ENCODE results near the gene COX6B2. TPM values are rescaled to one million over a fixed set of nuclear protein-coding genes. Genes with fewer than 3 reads are reported as not detected.

The COX6B2 gene
- polyA plus RNA-seq, 4 donors, result 0.07 to 0.09 TPM; not detected in 2

DNA sequence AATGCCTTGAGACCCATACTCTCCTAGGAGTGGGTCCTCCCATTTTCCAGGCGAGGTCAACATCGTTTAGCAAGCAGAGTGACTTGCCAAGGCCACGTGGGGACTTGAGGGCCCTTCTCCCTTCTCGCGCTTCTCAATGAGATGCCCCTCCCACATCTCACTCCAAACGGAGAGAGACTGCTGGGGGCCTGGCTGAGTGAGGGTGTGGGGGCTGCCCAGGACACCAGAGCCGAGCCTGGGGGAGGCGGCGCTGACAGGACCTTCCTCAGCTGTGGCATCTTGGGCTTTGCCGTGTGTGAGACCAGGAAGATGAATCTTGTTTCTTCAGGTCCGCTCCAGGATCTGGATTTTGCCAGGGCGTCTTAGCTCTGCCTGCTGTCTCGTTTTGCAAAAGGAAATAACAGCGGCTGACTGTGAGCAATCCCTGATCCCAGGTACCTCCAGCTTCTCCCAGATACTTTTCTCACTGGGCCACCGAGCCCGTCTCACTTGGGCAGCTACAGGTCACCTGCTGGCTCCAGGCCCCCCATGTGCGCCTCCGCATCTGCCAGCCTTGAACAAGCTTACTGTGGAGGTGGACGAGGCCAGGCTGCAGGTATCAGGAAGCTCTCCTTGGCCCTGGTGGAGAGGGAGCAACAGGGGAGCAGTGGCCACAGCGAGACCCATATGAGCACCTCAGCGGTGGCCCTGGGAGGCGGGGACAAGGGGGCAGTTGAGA is 6.0 kb downstream of the COX6B2 start:
- no peak for DNase-seq
- H3K4me1 ChIP-seq (ENCODE audit: control insufficient read depth in 3 of 3, insufficient read depth in 2 of 3, low read depth in 1 of 3, low read length in 2 of 3), result peaks cover 0 to 12% (median 2%) of the 10 kb centered on the region in 3 donors
- WGBS, 3 donors, result 73 to 81% (median 80%) methylated on average over 22 of the region's 22 CpGs
- FAIRE-seq, result no peak
- no peak overlapping the region for H3K27ac ChIP-seq (ENCODE audit: low read depth in 1 of 3, low read length in 2 of 3)
- peaks cover 0 to 44% (median 5%) of the 10 kb centered on the region in 3 donors for H3K36me3 ChIP-seq (ENCODE audit: control insufficient read depth in 3 of 3, insufficient read depth in 2 of 3, low read depth in 1 of 3, low read length in 3 of 3)
- no peak overlapping the region for H3K4me3 ChIP-seq (ENCODE audit: low read depth in 1 of 3, low read length in 3 of 3)
- H3K27me3 ChIP-seq (ENCODE audit: control insufficient read depth in 3 of 3, insufficient read depth in 3 of 3, low read length in 3 of 3), result peaks cover 4 to 26% (median 24%) of the 10 kb centered on the region in 3 donors
- H3K9me3 ChIP-seq (ENCODE audit: control insufficient read depth in 2 of 2, insufficient read depth in 1 of 2, low read depth in 1 of 2, low read length in 1 of 2), result no peaks in the 10 kb centered on the region

DNA sequence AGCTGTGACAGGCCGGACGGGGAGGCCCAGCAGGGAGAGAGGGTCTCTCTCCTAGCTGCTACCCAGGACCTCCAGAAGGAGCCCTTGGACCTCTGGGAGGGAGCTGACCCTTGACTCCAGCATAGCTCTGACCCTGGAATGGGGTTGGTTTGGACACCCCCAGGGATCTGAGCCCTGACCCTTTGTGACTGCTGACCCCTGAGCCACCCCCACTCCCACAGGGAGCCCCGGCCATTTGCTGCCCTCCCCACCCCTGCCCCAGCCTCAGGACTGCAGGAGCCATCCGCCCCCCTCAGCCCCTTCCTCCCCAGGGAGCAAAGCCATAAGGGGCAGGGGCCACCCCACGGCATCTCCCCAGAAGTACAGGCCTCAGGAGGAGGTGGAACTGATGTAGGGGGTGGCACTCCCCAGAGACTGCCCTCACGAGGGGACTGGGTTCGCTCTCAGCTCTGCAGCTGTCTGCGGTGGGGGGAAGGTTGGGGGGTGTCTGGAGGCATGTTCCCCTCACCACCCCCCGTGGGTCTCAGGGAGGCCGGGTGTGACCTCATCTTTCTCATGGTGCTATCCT is 7.0 kb downstream of the COX6B2 start:
- Histone ChIP-seq H3K9me3 (ENCODE audit: control insufficient read depth in 2 of 2, insufficient read depth in 1 of 2, low read depth in 1 of 2, low read length in 1 of 2) (no peaks in the 10 kb centered on the region), H3K4me3 (ENCODE audit: low read depth in 1 of 3, low read length in 3 of 3) (no peak overlapping the region), H3K27ac (ENCODE audit: low read depth in 1 of 3, low read length in 2 of 3) (no peak overlapping the region), H3K4me1 (ENCODE audit: control insufficient read depth in 3 of 3, insufficient read depth in 2 of 3, low read depth in 1 of 3, low read length in 2 of 3) (peaks cover 0 to 4% (median 0%) of the 10 kb centered on the region in 3 donors), H3K36me3 (ENCODE audit: control insufficient read depth in 3 of 3, insufficient read depth in 2 of 3, low read depth in 1 of 3, low read length in 3 of 3) (peaks cover 0 to 54% (median 5%) of the 10 kb centered on the region in 3 donors), H3K27me3 (ENCODE audit: control insufficient read depth in 3 of 3, insufficient read depth in 3 of 3, low read length in 3 of 3) (peaks cover 4 to 16% (median 14%) of the 10 kb centered on the region in 3 donors)
- 80 to 90% (median 84%) methylated on average over 8 to 10 of the region's 10 CpGs for WGBS, 3 donors
- FAIRE-seq, result no peak
- no peak for DNase-seq

DNA sequence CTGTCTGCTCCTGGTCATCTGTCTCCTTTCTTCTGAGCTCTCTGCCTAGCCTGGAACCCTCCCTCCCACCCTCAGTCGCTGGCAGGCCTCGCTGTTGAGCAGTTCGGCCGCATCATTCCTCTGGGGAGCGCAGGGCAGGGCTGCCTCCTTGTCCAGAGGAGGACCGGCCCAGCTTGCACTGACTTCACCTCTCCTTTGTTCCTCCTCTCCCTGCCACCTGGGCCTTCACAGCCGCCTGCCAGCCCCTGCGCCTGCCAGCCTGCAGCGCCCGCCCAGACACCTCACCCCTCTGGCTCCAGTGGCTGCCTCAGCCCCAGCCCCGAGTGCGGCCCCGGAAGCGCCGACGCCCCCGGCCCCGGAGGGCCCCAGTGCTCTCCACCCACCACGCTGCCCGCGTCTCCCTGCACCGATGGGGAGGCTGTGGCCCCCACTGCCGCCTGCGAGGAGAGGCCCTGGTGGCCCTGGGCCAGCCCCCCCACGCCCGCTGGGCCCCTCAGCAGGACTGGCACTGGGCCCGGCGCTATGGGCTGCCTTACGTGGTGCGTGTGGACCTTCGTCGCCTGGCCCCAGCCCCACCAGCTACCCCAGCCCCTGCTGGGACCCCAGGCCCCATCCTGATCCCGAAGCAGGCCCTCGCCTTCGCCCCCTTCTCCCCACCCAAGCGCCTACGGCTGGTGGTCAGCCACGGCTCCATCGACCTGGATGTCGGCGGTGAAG is 7.6 kb downstream of the COX6B2 start:
- H3K27ac ChIP-seq (ENCODE audit: low read depth in 1 of 3, low read length in 2 of 3), result no peak overlapping the region
- peaks cover 0 to 10% (median 8%) of the 10 kb centered on the region in 3 donors for H3K27me3 ChIP-seq (ENCODE audit: control insufficient read depth in 3 of 3, insufficient read depth in 3 of 3, low read length in 3 of 3)
- WGBS, 3 donors, result 89 to 93% (median 89%) methylated on average over 31 to 41 of the region's 41 CpGs
- H3K9me3 ChIP-seq (ENCODE audit: control insufficient read depth in 2 of 2, insufficient read depth in 1 of 2, low read depth in 1 of 2, low read length in 1 of 2), result no peaks in the 10 kb centered on the region
- FAIRE-seq (no peak), DNase-seq (no peak)
- H3K4me1 ChIP-seq (ENCODE audit: control insufficient read depth in 3 of 3, insufficient read depth in 2 of 3, low read depth in 1 of 3, low read length in 2 of 3), result peaks cover 0 to under 1% (median 0%) of the 10 kb centered on the region in 3 donors
- no peak overlapping the region for H3K4me3 ChIP-seq (ENCODE audit: low read depth in 1 of 3, low read length in 3 of 3)
- peaks cover 0 to 60% (median 5%) of the 10 kb centered on the region in 3 donors for H3K36me3 ChIP-seq (ENCODE audit: control insufficient read depth in 3 of 3, insufficient read depth in 2 of 3, low read depth in 1 of 3, low read length in 3 of 3)

DNA sequence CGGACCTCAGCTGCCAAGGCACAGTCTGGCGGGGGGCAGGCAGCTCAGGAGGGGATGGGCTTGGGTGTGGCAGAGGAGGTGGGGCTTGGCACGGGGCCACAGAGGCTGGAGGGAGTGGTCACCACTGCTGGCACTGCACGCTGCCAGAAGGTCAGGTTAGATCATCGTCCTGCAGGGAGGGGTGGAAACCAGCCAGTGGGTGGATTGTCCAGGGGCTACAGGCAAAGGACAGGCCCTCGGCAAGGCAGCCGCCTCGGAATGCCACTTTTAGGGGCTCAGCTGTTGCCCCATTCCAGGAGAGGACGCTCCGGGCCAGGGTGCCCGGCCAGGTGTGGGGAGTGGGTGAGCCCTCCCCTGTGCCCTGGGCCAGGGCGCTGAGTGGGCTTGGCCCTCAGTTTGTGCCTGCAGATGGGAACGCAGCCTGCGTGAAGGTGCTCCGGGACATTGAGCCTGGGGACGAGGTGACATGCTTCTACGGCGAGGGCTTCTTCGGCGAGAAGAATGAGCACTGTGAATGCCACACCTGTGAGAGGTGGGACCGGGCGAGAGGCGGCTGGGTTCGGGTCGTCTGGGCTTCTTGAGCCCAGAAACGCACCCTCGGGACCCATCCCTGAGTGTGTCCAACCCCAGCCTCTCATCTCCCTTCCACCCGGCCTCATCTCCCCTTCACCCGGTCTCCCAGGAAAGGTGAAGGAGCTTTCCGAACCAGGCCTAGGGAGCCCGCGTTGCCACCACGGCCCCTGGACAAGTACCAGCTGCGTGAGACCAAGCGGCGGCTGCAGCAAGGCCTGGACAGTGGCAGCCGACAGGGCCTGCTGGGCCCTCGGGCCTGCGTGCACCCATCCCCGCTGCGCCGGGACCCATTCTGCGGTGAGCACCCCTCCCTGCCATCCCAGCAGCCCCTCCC is 8.4 kb downstream of the COX6B2 start:
- Histone ChIP-seq H3K9me3 (ENCODE audit: control insufficient read depth in 2 of 2, insufficient read depth in 1 of 2, low read depth in 1 of 2, low read length in 1 of 2) (no peaks in the 10 kb centered on the region), H3K4me3 (ENCODE audit: low read depth in 1 of 3, low read length in 3 of 3) (no peak overlapping the region), H3K4me1 (ENCODE audit: control insufficient read depth in 3 of 3, insufficient read depth in 2 of 3, low read depth in 1 of 3, low read length in 2 of 3) (peaks cover 0 to 7% (median 0%) of the 10 kb centered on the region in 3 donors), H3K36me3 (ENCODE audit: control insufficient read depth in 3 of 3, insufficient read depth in 2 of 3, low read depth in 1 of 3, low read length in 3 of 3) (peaks cover 0 to 65% (median 5%) of the 10 kb centered on the region in 3 donors), H3K27me3 (ENCODE audit: control insufficient read depth in 3 of 3, insufficient read depth in 3 of 3, low read length in 3 of 3) (peaks cover 0 to 4% (median 2%) of the 10 kb centered on the region in 3 donors), H3K27ac (ENCODE audit: low read depth in 1 of 3, low read length in 2 of 3) (no peak overlapping the region)
- 83 to 85% (median 84%) methylated on average over 41 to 43 of the region's 43 CpGs for WGBS, 3 donors
- DNase-seq (peak in 1 of 2 donors; percentile 42), FAIRE-seq (no peak)

DNA sequence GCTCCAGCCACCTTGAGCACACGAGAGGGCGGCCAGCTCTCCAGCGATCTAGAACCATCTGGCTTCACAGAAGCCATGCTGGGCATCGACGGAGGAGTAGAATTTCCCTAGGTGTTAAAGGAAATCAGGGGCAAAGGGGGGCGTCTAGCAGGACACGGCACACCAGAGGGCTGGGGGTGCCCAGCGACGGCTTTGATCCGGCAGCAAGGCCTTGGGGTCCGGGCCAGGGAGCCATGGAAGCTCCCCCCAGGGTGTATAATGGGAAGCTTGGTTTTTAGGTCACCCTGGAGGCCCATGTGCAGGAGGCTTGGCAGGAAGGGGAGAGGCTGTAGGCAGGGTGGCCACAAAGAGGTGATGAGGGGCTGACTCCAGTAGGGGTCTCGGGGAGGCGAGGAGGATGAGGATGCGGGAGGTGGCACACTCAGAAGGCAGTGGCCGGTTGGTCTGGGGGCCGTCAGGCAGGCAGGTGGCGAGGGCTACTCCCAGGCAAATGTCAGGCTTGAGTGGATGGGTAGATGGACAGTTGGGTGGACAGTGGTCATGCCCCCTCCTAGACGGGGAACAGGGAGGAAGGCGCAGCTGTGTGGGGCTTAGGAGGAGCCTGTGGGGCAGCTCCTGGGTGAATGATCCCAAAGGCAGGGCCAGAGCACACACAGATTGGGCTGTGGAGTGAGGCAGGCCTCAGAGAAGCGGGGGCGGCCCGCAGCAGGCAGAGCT is 9.3 kb downstream of the COX6B2 start:
- FAIRE-seq (no peak), DNase-seq (no peak)
- peaks cover 0 to 7% (median 4%) of the 10 kb centered on the region in 3 donors for H3K4me1 ChIP-seq (ENCODE audit: control insufficient read depth in 3 of 3, insufficient read depth in 2 of 3, low read depth in 1 of 3, low read length in 2 of 3)
- H3K9me3 ChIP-seq (ENCODE audit: control insufficient read depth in 2 of 2, insufficient read depth in 1 of 2, low read depth in 1 of 2, low read length in 1 of 2), result no peaks in the 10 kb centered on the region
- H3K27ac ChIP-seq (ENCODE audit: low read depth in 1 of 3, low read length in 2 of 3), result no peak overlapping the region
- peaks cover 0 to 65% (median 5%) of the 10 kb centered on the region in 3 donors for H3K36me3 ChIP-seq (ENCODE audit: control insufficient read depth in 3 of 3, insufficient read depth in 2 of 3, low read depth in 1 of 3, low read length in 3 of 3)
- no peak overlapping the region for H3K4me3 ChIP-seq (ENCODE audit: low read depth in 1 of 3, low read length in 3 of 3)
- WGBS, 3 donors, result 82 to 88% (median 87%) methylated on average over 22 of the region's 22 CpGs
- H3K27me3 ChIP-seq (ENCODE audit: control insufficient read depth in 3 of 3, insufficient read depth in 3 of 3, low read length in 3 of 3), result no peaks in the 10 kb centered on the region

DNA sequence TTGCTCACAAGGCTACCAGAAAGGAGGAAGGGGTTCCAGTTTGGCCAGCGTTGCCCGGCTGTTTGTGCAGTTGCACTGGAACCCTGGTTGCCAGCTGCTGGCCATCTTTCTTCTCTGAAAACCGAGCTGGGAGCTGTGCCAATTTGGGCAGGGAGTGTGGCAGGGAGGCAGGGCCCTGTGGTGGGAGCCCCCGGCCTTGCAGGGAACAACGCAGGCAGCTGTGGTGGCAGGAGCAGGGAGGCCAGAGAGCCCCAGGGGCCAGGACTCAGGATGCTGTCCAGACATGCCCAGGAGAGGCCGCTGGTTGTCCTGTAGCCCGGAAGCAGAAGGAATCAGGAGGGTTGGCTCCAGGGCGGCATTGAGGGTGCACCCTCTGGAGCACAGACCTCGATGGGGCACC is 10.1 kb downstream of the COX6B2 start:
- no peak for FAIRE-seq
- Histone ChIP-seq H3K36me3 (ENCODE audit: control insufficient read depth in 3 of 3, insufficient read depth in 2 of 3, low read depth in 1 of 3, low read length in 3 of 3) (peaks cover 0 to 64% (median 5%) of the 10 kb centered on the region in 3 donors), H3K9me3 (ENCODE audit: control insufficient read depth in 2 of 2, insufficient read depth in 1 of 2, low read depth in 1 of 2, low read length in 1 of 2) (no peaks in the 10 kb centered on the region), H3K4me3 (ENCODE audit: low read depth in 1 of 3, low read length in 3 of 3) (no peak overlapping the region), H3K27me3 (ENCODE audit: control insufficient read depth in 3 of 3, insufficient read depth in 3 of 3, low read length in 3 of 3) (no peaks in the 10 kb centered on the region), H3K27ac (ENCODE audit: low read depth in 1 of 3, low read length in 2 of 3) (no peak overlapping the region), H3K4me1 (ENCODE audit: control insufficient read depth in 3 of 3, insufficient read depth in 2 of 3, low read depth in 1 of 3, low read length in 2 of 3) (peaks cover 0 to 7% (median 4%) of the 10 kb centered on the region in 3 donors)
- WGBS, 3 donors, result 81 to 84% (median 83%) methylated on average over 9 of the region's 9 CpGs
- DNase-seq, result no peak

DNA sequence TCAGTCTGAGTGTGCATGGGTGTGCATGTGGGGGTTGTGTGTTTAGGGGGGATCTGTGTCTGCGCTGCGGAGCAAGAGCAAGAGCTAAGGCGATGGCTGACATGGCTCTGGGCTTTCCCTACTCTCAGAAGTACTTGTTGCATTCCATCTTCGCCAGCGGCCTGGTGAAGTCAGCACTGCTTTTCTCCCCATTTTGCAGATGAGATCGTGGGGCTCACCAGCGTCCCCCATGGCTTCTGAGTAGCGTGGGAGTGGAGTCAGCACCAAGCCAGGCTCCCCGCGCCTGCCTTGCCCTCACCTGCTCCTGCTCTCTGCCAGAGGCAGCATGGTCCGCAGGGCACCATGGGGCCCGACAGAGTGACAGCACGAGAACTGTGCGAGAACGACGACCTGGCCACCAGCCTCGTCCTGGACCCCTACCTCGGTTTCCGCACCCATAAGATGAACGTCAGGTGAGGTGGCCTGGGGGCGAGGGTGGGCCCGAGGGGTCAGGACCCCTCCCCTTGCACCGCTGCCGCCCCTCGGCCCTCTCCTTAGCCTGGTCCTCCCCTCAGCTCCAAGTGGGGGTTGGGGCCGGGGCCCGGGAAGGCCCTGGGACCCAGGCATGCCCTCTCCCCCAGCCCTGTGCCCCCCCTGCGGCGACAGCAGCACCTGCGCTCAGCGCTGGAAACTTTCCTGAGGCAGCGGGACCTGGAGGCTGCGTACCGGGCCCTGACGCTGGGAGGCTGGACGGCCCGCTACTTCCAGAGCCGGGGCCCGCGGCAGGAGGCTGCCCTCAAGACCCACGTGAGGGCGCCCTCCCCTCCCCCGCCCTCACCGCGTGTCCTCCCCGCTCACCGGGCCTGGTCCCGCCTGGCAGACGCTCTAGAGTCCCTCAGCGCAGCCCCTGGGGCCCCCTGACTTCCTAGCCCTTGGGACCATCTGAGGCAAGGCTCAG is 12.7 kb downstream of the COX6B2 start:
- H3K4me3 ChIP-seq (ENCODE audit: low read depth in 1 of 3, low read length in 3 of 3), result peak overlapping the region in 1 of 3 donors; percentile 9
- H3K27me3 ChIP-seq (ENCODE audit: control insufficient read depth in 3 of 3, insufficient read depth in 3 of 3, low read length in 3 of 3), result no peaks in the 10 kb centered on the region
- DNase-seq, result no peak
- 88 to 91% (median 89%) methylated on average over 40 to 50 of the region's 50 CpGs for WGBS, 3 donors
- H3K9me3 ChIP-seq (ENCODE audit: control insufficient read depth in 2 of 2, insufficient read depth in 1 of 2, low read depth in 1 of 2, low read length in 1 of 2), result no peaks in the 10 kb centered on the region
- peaks cover 0 to 47% (median under 1%) of the 10 kb centered on the region in 3 donors for H3K36me3 ChIP-seq (ENCODE audit: control insufficient read depth in 3 of 3, insufficient read depth in 2 of 3, low read depth in 1 of 3, low read length in 3 of 3)
- H3K27ac ChIP-seq (ENCODE audit: low read depth in 1 of 3, low read length in 2 of 3), result no peak overlapping the region
- peaks cover 0 to 12% (median 4%) of the 10 kb centered on the region in 3 donors for H3K4me1 ChIP-seq (ENCODE audit: control insufficient read depth in 3 of 3, insufficient read depth in 2 of 3, low read depth in 1 of 3, low read length in 2 of 3)
- FAIRE-seq, result no peak

All from small intestine (tissue), 7 donors.